Tibial nerve (tissue), 4 donors: ENCODE measurements around the gene FOXD1.

ENCODE experiments used
- CTCF ChIP-seq, 5 experiments: fragments of 200-600 bp in 3 of 5; fragments of 450-650 bp in 2 of 5; sonication (generic) in 3 of 5; IDR thresholded peaks; one replicate each; pipeline ENCODE4 v1.5.1; 2016 to 2019; ENCODE audit warnings: antibody characterized with exemption in 5 of 5, mild to moderate bottlenecking in 3 of 5, moderate library complexity in 2 of 5
- EP300 ChIP-seq, 2 donors: sonication (generic); formaldehyde crosslinking; IDR thresholded peaks; one replicate each; pipeline ENCODE4 v1.6.1; 2017; ENCODE audit warnings: antibody characterized with exemption in 2 of 2, mild to moderate bottlenecking in 1 of 2

GRCh38 chr5:73491155-73491554 lies 42.6 kb upstream of the FOXD1 start:
- TF ChIP-seq CTCF (IDR thresholded peaks at IDR 0.05) (no peak), EP300 (IDR thresholded peaks at IDR 0.05) (no peak)
